CD4-positive, alpha-beta T cell treated with Interleukin-4 for 4 hours (primary cell): ENCODE results near the gene CCDC71L.

Source experiments
- DNase-seq: peaks from one replicate; pipeline ENCODE4 v3.0.0-alpha.2; 2020

The CCDC71L gene

GRCh38 chr7:106623315-106623660, 37.7 kb downstream of the CCDC71L start:
- no peak for DNase-seq

GRCh38 chr7:106622654-106623314, 38.2 kb downstream of the CCDC71L start:
- DNase-seq, result no peak

- DNase-seq, result no peak
Observed at GRCh38 chr7:106621393-106622132, 39.4 kb downstream of the CCDC71L start.

GRCh38 chr7:106620676-106621075, 40.3 kb downstream of the CCDC71L start:
- DNase-seq, result no peak

- no peak for DNase-seq
Observed at GRCh38 chr7:106620034-106620433, 40.9 kb downstream of the CCDC71L start.

- DNase-seq, result no peak
Observed at GRCh38 chr7:106619213-106619612, 41.7 kb downstream of the CCDC71L start.

- no peak for DNase-seq
Observed at GRCh38 chr7:106618480-106618879, 42.5 kb downstream of the CCDC71L start.

- DNase-seq, result no peak
Observed at GRCh38 chr7:106617860-106618259, 43.1 kb downstream of the CCDC71L start.

- no peak for DNase-seq
Observed at GRCh38 chr7:106616708-106617051, 44.3 kb downstream of the CCDC71L start.

- DNase-seq, result no peak
Observed at GRCh38 chr7:106615808-106616707, 44.9 kb downstream of the CCDC71L start.

GRCh38 chr7:106614751-106615150, 46.2 kb downstream of the CCDC71L start:
- no peak for DNase-seq

GRCh38 chr7:106613848-106614560, 47.0 kb downstream of the CCDC71L start:
- DNase-seq, result no peak

GRCh38 chr7:106613279-106613678, 47.7 kb downstream of the CCDC71L start:
- no peak for DNase-seq

- no peak for DNase-seq
Observed at GRCh38 chr7:106612432-106612831, 48.5 kb downstream of the CCDC71L start.

- no peak for DNase-seq
Observed at GRCh38 chr7:106611911-106612310, 49.0 kb downstream of the CCDC71L start.

GRCh38 chr7:106610996-106611886, 49.7 kb downstream of the CCDC71L start:
- DNase-seq, result no peak

GRCh38 chr7:106609416-106609815, 51.5 kb downstream of the CCDC71L start:
- no peak for DNase-seq

- DNase-seq, result no peak
Observed at GRCh38 chr7:106608661-106609060, 52.3 kb downstream of the CCDC71L start.
